GM04503 (cell line): ENCODE results near the gene TNIP2.

ENCODE experiments used
- DNase-seq: peaks from one replicate; pipeline ENCODE4 v3.0.0-alpha.2; 2012; ENCODE audit warnings: low read depth

TNIP2 gene

DNA sequence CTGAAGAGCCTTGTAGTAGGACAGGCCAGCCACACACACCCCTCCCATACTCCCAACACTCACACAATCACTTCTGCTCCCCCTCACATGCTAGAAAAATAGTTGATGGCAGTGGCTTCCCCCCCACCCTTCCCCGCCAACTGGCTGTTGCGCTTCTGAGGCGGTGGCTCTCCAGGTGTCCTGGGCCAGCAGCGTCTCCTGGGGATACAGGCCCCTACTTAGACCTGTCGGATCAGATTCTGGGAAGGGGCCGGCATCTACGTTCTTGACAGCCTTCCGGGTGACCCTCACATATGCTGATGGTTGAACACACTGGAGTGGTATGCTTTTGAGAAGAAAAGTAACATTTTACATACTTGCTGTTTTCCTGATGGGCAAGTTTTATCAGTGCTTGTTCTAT lies 39.9 kb downstream of the TNIP2 start:
- no peak for DNase-seq

DNA sequence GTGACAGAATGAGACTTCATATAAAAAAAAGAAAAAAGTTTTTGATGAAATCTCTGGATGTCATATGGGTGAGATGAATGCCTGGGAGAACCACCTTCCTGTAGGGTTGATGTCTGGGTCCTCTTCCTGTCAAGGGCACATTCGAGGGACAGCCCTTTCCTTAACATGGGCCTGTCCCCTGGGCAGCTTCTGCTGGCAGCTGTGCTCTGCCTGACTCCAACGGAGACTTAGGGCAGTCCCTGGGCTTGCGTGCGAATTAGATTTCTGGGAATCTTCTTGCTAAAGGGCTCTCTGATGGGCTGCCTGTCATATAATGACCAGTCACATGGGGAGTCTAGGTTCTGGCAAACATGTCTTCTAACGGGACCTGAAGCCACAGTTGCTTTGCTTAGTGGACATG lies 40.7 kb downstream of the TNIP2 start:
- DNase-seq = no peak

DNA sequence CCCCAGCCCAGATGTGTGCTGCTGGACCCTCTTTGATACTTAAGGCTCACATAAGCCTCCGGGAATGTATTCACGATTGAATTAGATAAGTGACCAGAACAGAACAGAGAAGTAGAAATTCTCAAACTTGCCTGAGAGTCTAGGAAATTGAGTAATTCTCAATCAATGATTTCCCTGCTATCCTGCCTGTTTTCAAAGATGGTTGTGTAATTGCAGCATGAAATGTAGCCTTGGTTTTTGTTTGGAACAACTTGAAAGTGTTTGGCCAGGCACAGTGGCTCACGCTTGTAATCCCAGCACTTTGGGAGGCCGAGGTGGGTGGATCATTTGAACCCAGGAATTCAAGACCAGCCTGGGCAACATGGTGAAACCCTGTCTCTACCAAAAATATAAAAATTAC lies 41.2 kb downstream of the TNIP2 start:
- no peak for DNase-seq

DNA sequence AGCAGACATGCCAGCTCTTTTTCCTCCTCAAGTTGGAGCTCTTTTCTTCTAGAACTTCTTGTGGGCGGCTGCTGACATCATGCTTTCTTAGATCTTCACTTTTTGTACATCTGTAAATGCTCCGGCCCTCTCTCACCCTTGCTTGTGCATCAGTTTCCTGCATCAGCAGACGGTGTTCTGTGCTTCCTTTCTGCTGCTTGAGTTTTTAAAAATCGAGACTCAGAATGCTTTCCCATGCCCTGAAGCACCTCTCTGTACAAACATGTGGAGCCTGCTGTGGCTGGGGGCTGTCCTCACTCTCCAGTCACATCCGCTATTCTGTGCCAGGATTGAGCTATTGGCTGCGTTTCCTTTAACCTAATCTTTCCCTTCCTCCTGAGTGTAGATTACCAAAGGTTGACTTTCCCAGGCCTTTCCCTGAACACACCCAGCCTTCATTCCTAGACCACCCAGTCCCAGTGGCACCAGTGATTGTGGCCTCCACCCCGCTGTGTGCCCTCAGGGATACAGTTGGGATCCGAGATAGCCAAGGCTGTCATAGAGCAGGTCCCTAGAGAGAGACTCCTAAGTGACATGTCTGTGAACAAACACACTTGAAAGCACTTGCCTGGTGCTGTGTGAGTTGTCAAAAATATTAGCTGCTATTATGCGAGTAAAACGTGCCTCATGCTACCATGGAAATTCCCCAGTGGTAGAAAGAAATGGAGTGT lies 41.9 kb downstream of the TNIP2 start:
- DNase-seq = peak; percentile 7

DNA sequence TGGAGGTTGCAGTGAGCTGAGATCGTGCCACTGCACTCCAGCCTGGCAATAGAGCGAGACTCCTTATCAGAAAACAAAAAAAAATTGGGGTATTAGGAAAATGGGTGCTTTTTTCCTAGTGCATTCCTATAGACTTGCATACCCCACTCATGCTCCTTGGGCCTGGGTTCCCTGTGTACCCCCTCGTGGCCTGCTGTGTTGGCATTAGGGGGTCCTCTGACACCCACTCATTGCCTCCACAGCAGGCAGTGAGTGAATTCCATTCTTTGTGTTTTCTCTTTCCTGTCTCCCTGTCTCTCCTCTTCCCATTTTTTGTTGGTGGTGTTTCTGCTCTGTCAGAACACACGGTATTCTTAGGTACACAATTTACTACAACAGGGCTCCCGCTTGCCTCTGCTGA lies 42.8 kb downstream of the TNIP2 start:
- no peak for DNase-seq

DNA sequence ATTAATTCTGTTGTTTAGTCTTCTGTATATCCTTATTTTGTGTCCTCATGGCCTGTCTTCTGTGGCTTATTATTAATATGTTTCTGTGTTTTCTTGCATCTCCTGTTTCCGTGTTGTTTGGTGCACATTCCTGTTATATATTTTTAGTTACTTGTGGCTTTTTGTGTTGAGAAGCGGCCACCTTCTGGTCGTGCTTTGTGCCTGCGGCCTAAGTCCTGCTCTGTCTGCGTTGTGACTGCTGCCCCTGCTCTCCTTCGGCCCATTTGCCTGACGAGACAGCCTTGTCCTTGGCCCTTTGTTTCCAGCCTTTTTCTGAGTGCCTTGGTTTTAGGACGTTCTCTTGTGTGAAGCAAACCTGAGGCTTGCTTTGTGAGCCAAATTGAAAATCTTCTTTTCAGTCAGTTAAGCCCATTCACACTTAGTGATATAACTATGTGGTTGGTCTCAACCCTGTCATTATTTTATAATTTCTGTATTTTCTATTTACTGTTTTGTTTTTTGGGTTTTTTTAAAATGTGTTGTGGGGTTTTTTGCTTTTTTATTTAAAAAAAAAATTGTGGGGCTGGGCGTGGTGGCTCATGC lies 43.8 kb downstream of the TNIP2 start:
- DNase-seq = no peak

DNA sequence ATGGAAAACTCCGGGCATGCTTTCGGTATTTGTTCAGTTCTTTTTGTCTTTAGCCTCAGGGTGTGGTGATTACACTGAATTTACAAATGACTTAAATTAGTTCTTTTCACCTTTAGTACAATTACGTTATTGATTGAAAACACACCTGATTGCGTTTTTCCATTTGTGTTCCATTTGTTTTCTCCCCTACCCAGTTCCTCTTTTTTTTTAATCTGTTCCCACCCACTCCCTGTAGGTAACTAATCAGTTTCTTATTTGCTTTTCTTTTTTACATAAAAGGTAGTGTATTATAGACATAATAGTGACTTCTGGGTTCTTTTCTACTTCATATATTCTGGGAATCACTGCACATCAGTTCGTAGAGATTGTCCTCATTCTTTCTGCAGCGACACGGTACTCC lies 53.4 kb downstream of the TNIP2 start:
- no peak for DNase-seq

DNA sequence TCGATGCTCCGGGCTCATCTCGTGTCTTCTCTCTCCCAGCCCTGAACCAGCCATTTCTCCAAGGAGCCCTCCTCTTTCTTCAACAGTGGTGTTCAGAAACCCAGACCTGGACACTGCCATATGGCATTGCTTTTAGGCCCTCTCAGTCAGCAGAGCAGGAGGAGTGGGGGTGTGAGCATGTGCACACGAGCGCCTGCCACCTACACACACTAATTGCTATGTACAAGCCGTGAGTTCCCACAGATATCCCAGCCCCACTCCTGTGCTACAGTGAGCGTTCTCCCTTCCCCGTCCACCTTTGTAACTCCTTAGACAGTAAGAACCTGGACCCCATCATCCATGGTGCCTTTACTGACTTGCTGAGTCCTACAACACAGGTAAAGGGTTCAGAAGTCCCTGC lies 53.8 kb downstream of the TNIP2 start:
- no peak for DNase-seq

DNA sequence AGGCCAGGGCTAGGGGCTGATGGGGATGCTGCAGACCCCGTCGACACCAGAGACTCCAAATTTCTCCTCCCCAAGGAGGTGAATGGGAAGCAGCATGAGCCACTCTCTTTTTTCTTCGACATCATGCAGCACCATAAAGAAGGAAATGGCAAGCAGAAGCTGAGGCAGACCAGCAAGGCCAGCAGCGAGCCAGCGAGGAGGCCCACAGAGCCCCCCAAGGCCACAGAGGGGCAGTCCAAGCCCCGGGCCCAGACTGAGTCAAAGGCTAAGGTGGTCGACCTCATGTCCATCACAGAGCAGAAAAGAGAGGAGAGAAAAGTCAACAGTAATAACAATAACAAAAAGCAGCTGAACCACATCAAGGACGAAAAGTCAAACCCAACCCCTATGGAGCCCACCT lies 56.1 kb downstream of the TNIP2 start:
- no peak for DNase-seq

DNA sequence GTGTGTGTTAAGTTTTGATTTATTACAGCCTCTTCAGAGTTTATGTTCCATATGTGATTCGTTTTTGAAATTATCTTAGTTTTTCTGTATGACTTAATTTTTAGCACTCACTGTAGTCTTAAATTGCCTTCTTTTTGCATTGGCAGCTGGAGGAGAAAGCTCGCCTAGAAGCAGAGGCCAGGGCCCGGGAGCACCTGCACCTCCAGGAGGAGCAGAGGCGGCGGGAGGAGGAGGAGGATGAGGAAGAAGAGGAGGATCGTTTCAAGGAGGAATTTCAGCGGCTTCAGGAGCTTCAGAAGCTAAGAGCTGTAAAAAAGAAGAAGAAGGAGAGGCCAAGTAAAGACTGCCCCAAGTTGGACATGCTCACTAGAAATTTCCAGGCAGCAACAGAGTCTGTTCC lies 56.6 kb downstream of the TNIP2 start:
- DNase-seq = no peak

DNA sequence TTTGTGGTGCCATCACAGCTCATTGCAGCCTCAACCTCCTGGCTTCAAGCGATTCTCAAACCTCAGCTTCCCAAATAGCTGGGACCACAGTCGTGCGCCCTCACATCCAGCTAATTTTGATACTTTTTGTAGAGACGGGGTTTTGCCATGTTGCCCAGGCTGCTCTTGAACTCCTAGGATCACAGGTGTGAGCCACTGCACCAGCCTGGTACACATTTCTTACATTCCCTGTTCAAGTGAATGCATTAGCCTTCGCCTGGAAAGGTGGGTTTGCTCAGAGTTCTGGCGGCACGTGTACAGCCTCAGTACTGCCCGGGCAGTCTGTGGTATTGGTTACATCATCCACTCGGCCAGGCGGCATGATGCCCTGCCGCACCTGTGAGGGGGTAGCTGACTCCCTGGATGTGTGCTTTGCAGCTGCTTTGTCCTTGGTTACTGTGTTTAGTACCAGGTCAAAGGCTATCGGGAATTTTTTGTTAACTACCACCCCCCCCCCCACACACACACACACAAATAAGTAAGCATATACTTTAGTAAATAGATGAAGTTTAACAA lies 57.1 kb downstream of the TNIP2 start:
- DNase-seq = no peak

DNA sequence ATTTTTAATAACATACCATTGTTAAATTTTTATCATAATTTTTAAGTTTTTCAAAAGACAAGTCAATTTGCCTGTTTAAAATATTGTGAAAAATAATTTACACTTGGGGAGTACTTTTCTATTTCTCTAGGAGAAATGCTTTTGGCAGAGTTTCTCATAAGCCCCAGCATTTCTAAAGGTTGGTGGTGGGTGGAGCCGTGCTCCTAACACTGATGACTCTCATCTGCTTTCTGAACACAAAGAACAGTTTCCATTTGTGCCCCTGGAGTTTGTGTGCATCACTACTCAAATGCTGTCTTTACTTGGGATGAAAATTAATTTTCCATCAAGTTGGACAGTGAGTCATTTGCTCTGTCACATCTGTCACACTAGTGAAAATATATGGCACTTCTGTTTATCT lies 57.6 kb downstream of the TNIP2 start:
- no peak for DNase-seq

DNA sequence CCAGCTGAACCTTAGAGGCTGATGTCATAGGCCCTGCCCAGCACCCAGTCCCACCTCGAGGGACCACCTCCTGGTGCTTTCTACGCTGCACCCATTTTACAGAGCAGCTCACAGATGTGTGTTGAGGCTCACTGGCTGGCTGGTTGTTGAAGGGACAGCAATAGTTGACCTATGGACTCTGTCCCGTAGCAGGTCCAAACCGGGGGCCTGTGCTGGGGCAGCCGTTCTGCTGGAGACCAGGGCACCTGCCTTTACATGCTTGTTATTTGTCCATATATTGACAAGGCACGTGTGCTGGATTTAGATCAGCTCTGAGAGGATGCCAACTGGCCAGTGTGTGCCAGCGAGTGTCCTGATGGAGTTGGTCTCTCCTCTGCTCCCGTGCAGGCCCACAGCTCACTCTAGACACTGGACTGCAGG lies 58.1 kb downstream of the TNIP2 start:
- DNase-seq = no peak

DNA sequence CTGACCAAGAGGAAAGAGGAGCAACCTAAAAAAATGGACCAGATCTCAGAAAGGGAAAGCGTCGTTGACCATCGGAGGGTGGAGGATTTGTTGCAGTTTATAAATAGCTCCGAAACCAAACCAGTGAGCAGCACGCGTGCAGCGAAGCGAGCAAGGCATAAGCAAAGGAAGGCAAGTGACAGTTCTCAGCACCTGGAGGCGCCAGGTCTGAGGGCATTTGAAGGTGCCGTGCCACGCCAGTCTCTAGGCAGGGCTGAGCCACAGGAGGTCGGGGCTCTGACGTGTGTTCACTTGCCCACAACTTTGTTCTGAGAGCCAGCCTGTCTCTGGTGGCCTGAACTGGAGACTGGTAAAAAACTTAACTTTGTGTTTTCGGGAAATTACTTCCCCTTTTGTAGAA lies 59.7 kb downstream of the TNIP2 start:
- no peak for DNase-seq

DNA sequence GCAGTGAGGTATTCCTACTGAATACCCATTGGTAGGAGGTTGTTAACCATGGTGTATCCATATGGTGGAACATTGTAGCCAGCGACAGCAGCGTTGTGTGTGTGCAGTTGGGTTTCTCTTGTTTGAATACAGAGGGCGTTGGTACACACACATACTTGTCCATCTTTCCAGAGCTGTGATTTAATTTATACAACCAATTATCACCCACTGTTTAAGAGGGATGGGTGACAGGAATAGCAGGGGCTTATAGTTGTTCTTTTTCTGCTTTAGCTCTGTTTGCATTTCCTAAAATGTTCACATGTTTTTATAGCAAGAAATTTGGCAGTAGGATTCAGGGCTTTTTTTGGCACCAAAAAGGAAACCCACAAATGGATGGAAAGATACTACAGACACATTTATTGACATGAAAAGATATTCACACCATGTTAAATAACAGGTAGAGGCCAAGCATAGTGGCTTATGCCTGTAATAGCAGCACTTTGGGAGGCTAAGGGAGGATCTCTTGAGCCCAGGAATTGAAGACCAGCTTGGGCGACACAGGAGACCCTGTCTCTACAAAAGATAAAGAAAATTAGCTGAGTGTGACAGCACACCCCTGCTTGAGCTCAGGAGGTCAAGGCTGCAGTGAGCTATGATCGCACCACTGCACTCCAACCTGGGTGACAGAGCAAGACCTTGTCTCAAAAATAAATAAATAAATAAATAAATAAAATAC lies 60.6 kb downstream of the TNIP2 start:
- no peak for DNase-seq

DNA sequence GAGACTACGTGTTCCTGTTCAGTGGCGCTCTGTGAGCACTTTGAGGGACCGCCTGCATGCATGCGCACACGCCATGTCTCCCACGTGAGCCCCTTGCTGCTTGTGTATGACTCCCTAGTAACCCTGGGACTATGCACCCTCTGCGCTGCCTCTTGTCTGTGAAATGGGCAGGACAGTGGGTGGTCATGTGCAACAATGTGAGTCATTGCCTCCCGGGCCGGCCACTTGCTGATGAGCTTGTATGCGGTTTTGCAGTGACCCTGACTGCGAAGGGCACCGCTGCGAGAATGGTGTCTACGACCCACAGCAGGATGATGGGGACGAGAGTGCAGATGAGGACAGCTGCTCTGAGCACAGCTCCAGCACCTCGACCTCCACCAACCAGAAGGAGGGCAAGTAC lies 61.4 kb downstream of the TNIP2 start:
- no peak for DNase-seq

DNA sequence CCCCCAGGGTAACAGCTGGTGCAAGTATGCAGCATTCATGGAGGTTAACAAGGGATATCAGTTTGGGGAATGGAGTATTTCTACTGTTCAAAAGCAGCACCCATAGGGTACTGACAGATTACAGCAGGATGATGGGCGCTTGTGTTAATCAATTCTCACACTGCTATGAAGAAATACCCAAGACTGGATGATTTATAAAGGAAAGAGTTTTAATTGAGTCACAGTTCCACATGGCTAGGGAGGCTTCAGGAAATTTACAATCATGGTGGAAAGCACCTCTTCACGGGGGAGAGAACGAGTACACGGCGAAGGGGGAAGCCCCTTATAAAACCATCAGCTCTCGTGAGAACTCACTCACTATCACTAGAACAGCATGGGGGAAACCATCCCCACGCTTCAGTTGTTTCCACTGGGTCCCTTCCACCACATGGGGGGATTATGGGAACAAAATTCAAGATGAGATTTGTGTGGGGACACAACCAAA lies 64.1 kb downstream of the TNIP2 start:
- DNase-seq = no peak
